ENCODE data around the gene PKP3.
"Not testable (repeated sequence)": the region's sequence is repeated elsewhere in the genome, so short reads cannot be mapped to it uniquely, and the experiment has no call there.

- TF ChIP-seq CTCF (IDR thresholded peaks at IDR 0.05); POLR2A (IDR thresholded peaks at IDR 0.05; ENCODE audit: low read length); JUN (IDR thresholded peaks at IDR 0.05): not testable (repeated sequence)
Observed at GRCh38 chr11:424766-425165, 30.8 kb downstream of the PKP3 start.
